CD14-positive monocyte (primary cell): Measurements from ENCODE around the gene INPP4B. TPM values are rescaled to one million over a fixed set of nuclear protein-coding genes. Genes with fewer than 3 reads are reported as not detected.

Source experiments
- DNase-seq, 3 donors: peaks; one replicate each; pipeline ENCODE4 v3.0.0-alpha.2; 2011 to 2022
- H2AFZ ChIP-seq: 2 replicates; pipeline ENCODE4 v1.6.0; 2012; ENCODE audit warnings: mild to moderate bottlenecking, low read depth, low read length, inconsistent platforms; ENCODE audit not compliant: insufficient read depth, poor library complexity, severe bottlenecking
- H3K27ac ChIP-seq, 2 donors: 1 replicate in 1 of 2; 2 replicates in 1 of 2; pipeline ENCODE4 v1.5.1; 2012 to 2013; ENCODE audit warnings: low read length in 2 of 2, control low read depth in 1 of 2, inconsistent platforms in 1 of 2, low read depth in 1 of 2, mild to moderate bottlenecking in 1 of 2
- H3K27me3 ChIP-seq, 2 donors: one replicate each; pipeline versions ENCODE4 v1.6.0 to v1.6.1; 2011 to 2013; ENCODE audit warnings: low read length in 2 of 2; ENCODE audit not compliant: control insufficient read depth in 2 of 2, insufficient read depth in 2 of 2
- H3K36me3 ChIP-seq, 2 donors: replicated peaks in 1 of 2; 1 replicate in 1 of 2; 2 replicates in 1 of 2; pipeline versions ENCODE4 v1.5.1 to v1.6.1; 2012 to 2013; ENCODE audit warnings: low read length in 2 of 2, control low read depth in 1 of 2, inconsistent platforms in 1 of 2, mild to moderate bottlenecking in 1 of 2; ENCODE audit not compliant: insufficient read depth in 2 of 2, control insufficient read depth in 1 of 2
- H3K4me1 ChIP-seq, 2 donors: 1 replicate in 1 of 2; 2 replicates in 1 of 2; pipeline versions ENCODE4 v1.5.1 to v1.6.1; 2012 to 2013; ENCODE audit warnings: low read length in 2 of 2, control low read depth in 1 of 2, inconsistent platforms in 1 of 2, mild to moderate bottlenecking in 1 of 2, moderate library complexity in 1 of 2; ENCODE audit not compliant: insufficient read depth in 2 of 2, control insufficient read depth in 1 of 2
- H3K4me2 ChIP-seq: replicated peaks from 2 replicates; pipeline ENCODE3; 2012; ENCODE audit warnings: low read length, moderate library complexity, mild to moderate bottlenecking; ENCODE audit not compliant: poor library complexity, severe bottlenecking; ENCODE audit errors: extremely low read depth
- H3K4me3 ChIP-seq, 3 experiments: fragments of 200-600 bp in 1 of 3; sonication (generic) in 1 of 3; replicated peaks in 1 of 3; 1 replicate in 2 of 3; 2 replicates in 1 of 3; pipeline ENCODE4 v1.5.1; 2011 to 2013; ENCODE audit warnings: low read length in 3 of 3, mild to moderate bottlenecking in 3 of 3, control low read depth in 2 of 3, low read depth in 2 of 3, inconsistent platforms in 1 of 3, moderate library complexity in 1 of 3
- H3K79me2 ChIP-seq: 2 replicates; pipeline ENCODE4 v1.6.0; 2012; ENCODE audit warnings: mild to moderate bottlenecking, control low read depth, inconsistent platforms, low read length, moderate library complexity; ENCODE audit not compliant: insufficient read depth
- H3K9ac ChIP-seq: 2 replicates; pipeline ENCODE4 v1.6.0; 2017; ENCODE audit warnings: low read length, mild to moderate bottlenecking; ENCODE audit not compliant: insufficient read depth, poor library complexity, severe bottlenecking
- H3K9me3 ChIP-seq, 2 donors: replicated peaks in 1 of 2; 1 replicate in 1 of 2; 2 replicates in 1 of 2; pipeline versions ENCODE4 v1.5.1 to v1.6.1; 2012 to 2013; ENCODE audit warnings: low read length in 2 of 2, control low read depth in 1 of 2; ENCODE audit not compliant: control insufficient read depth in 1 of 2, insufficient read depth in 1 of 2
- H4K20me1 ChIP-seq: 2 replicates; pipeline ENCODE4 v1.6.0; 2012; ENCODE audit warnings: mild to moderate bottlenecking, low read length, control low read depth, moderate library complexity; ENCODE audit not compliant: insufficient read depth
- H3K27ac Mint-ChIP-seq, 7 donors: one replicate each; pipeline ENCODE4 v1.8.0; 2020; ENCODE audit warnings: mild to moderate bottlenecking in 7 of 7, mixed read lengths in 7 of 7, moderate library complexity in 6 of 7, inconsistent platforms in 2 of 7
- H3K27me3 Mint-ChIP-seq, 3 donors: one replicate each; pipeline ENCODE4 v1.8.0; 2021 to 2022; ENCODE audit warnings: low read depth in 3 of 3, mild to moderate bottlenecking in 3 of 3, mixed read lengths in 3 of 3, moderate library complexity in 3 of 3, inconsistent platforms in 1 of 3
- H3K36me3 Mint-ChIP-seq, 2 donors: one replicate each; pipeline ENCODE4 v1.8.0; 2020; ENCODE audit warnings: mixed read lengths in 2 of 2, inconsistent platforms in 1 of 2, mild to moderate bottlenecking in 1 of 2
- H3K4me1 Mint-ChIP-seq: one replicate; pipeline ENCODE4 v1.8.0; 2020; ENCODE audit warnings: mild to moderate bottlenecking, mixed read lengths
- H3K4me3 Mint-ChIP-seq, 2 donors: one replicate each; pipeline ENCODE4 v1.8.0; 2020; ENCODE audit warnings: mild to moderate bottlenecking in 2 of 2, mixed read lengths in 2 of 2, moderate library complexity in 1 of 2
- H3K9me3 Mint-ChIP-seq, 7 donors: one replicate each; pipeline ENCODE4 v1.8.0; 2020 to 2022; ENCODE audit warnings: mixed read lengths in 7 of 7, mild to moderate bottlenecking in 6 of 7, moderate library complexity in 6 of 7, inconsistent platforms in 2 of 7
- WGBS: methylation state at CpG from one replicate; pipeline ENCODE4 v1.1.5; 2013; ENCODE audit warnings: missing lambda C conversion rate; ENCODE audit not compliant: insufficient coverage; 5-methylcytosine and 5-hydroxymethylcytosine counted together
- intact Hi-C, 2 donors: fragments of 100-400 bp; cut with micrococcal nuclease; formaldehyde crosslinking; loops; one replicate each; pipeline versions ENCODE4 v1.15.0 to v1.15.1; 2023
- polyA plus RNA-seq, 3 donors: library from polyadenylated mRNA; depleted of rRNA in 1 of 3; unstranded in 2 of 3; stranded (reverse) in 1 of 3; fragments of 300-500 nt in 2 of 3; fragments of >200 nt in 1 of 3; fragmentation: Illumina TruSeq in 2 of 3; gene quantifications; 1 replicate in 2 of 3; 2 replicates in 1 of 3; pipeline ENCODE4 v1.2.3, GENCODE V29; 2012 to 2021
- TF ChIP-seq, protein P1 (sequence below): fragments of 200-600 bp; IDR thresholded peaks from one replicate; pipeline ENCODE4 v1.8.0; 2022; ENCODE audit warnings: antibody characterized with exemption, mild to moderate bottlenecking

Gene INPP4B
- polyA plus RNA-seq, 3 donors = 0.13 to 0.38 (median 0.22) TPM

DNA sequence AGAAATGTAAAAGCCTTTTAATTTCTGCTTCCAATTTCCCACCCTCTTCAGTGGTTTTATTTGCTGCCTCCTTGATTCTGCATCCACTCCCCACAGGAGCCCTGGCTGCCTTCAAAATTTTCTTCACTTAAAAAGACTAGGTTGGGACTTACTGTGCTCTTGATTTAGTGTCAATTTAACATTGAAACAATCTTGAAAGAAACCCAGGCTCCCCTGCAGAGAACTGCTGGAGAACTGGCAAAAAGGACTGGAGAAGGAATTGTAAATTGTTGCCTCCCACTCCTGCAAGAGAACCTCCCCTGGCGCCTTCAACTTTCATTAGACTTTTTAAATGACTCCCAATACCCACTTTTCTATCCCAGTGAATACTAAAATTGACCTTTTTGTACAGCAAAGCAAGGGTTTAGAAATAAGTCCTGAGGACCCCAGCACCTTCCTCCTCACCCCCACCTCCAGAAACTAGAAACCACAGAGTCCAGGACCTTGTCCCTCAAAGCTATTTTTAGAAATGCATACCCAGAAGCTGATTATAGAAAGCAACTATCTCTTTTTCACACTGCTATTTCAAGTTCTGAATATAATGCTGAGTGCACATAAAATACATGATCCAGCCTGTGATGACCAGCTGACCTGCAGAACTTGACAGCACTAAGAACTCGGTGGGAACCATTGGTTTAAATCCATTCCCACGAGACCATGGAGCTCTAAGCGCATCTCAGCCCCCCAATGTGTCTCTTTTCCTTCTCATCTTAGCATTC, 155.5 kb downstream of the INPP4B start:
- Histone ChIP-seq H3K4me3 (no peak overlapping the region), H3K27me3 (no peaks in the 10 kb centered on the region), H3K36me3 (no peaks in the 10 kb centered on the region), H3K79me2 (no peaks in the 10 kb centered on the region), H3K27ac (no peak overlapping the region), H4K20me1 (no peaks in the 10 kb centered on the region), H3K9ac (no peak overlapping the region), H2AFZ (no peak overlapping the region), H3K9me3 (no peaks in the 10 kb centered on the region), H3K4me2 (no peak overlapping the region), H3K4me1 (no peaks in the 10 kb centered on the region)
- Mint-ChIP-seq H3K4me3 (no peak overlapping the region), H3K4me1 (no peaks in the 10 kb centered on the region), H3K9me3 (peaks cover 0 to 3% (median 0%) of the 10 kb centered on the region in 7 donors), H3K36me3 (no peaks in the 10 kb centered on the region), H3K27me3 (peaks cover 0 to 1% (median 0%) of the 10 kb centered on the region in 3 donors), H3K27ac (no peak overlapping the region)
- WGBS = 92% methylated on average over 4 of the region's 4 CpGs
- intact Hi-C loops = no loop called here
- no peak for DNase-seq
- TF ChIP-seq, protein P1, sequence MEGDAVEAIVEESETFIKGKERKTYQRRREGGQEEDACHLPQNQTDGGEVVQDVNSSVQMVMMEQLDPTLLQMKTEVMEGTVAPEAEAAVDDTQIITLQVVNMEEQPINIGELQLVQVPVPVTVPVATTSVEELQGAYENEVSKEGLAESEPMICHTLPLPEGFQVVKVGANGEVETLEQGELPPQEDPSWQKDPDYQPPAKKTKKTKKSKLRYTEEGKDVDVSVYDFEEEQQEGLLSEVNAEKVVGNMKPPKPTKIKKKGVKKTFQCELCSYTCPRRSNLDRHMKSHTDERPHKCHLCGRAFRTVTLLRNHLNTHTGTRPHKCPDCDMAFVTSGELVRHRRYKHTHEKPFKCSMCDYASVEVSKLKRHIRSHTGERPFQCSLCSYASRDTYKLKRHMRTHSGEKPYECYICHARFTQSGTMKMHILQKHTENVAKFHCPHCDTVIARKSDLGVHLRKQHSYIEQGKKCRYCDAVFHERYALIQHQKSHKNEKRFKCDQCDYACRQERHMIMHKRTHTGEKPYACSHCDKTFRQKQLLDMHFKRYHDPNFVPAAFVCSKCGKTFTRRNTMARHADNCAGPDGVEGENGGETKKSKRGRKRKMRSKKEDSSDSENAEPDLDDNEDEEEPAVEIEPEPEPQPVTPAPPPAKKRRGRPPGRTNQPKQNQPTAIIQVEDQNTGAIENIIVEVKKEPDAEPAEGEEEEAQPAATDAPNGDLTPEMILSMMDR = no peak

DNA sequence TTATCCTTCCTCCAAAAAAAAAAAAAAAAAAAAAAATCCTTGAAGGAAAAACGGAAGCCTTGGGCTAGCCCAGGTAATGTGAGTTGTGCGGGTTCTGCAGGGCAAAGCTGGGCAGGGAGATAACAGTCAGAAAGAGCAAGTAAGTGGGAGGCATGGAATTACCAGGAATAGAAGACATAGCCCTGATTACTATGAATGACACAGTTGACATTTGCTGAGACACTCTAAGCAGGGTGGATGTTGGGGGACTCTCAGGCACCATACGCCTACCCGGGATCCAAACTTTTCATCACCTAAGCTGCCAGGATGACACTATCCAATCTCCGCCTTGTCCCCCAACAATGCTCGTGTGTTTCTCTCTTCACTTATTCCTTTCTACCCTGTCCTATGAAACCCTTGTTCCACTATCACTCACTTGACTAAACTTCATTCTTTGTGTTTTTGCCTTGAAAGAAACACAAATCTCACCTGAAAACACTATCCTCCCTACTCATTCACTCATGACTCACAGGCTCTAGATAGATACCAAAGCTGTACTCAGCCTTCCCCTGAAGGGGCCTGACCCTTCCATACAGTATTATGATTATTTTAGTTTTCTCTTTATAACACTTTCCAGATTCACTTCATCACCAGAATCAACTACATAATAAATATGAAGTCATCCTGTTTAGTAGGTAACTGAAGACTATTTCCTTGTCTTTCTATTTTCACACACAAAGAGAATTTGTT, 158.4 kb downstream of the INPP4B start:
- H3K4me3 Mint-ChIP-seq = no peak overlapping the region
- TF ChIP-seq, protein P1 = no peak
- Histone ChIP-seq H3K4me1 (no peaks in the 10 kb centered on the region), H3K9me3 (no peaks in the 10 kb centered on the region), H3K79me2 (no peaks in the 10 kb centered on the region), H3K9ac (no peak overlapping the region), H2AFZ (no peak overlapping the region), H3K27me3 (no peaks in the 10 kb centered on the region), H3K4me3 (no peak overlapping the region), H3K4me2 (no peak overlapping the region), H4K20me1 (no peaks in the 10 kb centered on the region), H3K27ac (no peak overlapping the region), H3K36me3 (no peaks in the 10 kb centered on the region)
- H3K4me1 Mint-ChIP-seq = no peaks in the 10 kb centered on the region
- peaks cover 0 to 3% (median 0%) of the 10 kb centered on the region in 7 donors for H3K9me3 Mint-ChIP-seq
- DNase-seq = no peak
- H3K36me3 Mint-ChIP-seq = no peaks in the 10 kb centered on the region
- 95% methylated on average over 6 of the region's 6 CpGs for WGBS
- peaks cover 0 to 1% (median 0%) of the 10 kb centered on the region in 3 donors for H3K27me3 Mint-ChIP-seq
- intact Hi-C loops = no loop called here
- H3K27ac Mint-ChIP-seq = no peak overlapping the region
